GM23338 (cell line): ENCODE measurements around the gene SNX30. TPM values are rescaled to one million over a fixed set of nuclear protein-coding genes. Genes with fewer than 3 reads are reported as not detected.

Source experiments
- ATAC-seq: fragments of 200-7000 bp; cut with Tn5 transposase; 3 replicates; pipeline ENCODE4 v1.9.1; 2020
- DNase-seq: peaks from one replicate; pipeline ENCODE4 v3.0.0-alpha.2; 2015; ENCODE audit warnings: low spot score
- H2AFZ ChIP-seq: fragments of 200-600 bp; sonication (generic); 2 replicates; pipeline ENCODE4 v1.8.0; 2016; ENCODE audit warnings: antibody characterized with exemption, mild to moderate bottlenecking, moderate library complexity
- H3F3A ChIP-seq: fragments of 200-600 bp; sonication (generic); replicated peaks from 2 replicates; pipeline ENCODE4 v1.8.0; 2017; ENCODE audit warnings: antibody characterized with exemption, mixed run types, low read depth
- H3K27ac ChIP-seq: fragments of 200-600 bp; sonication (generic); 2 replicates; pipeline ENCODE4 v1.6.1; 2016; ENCODE audit warnings: low read depth
- H3K27me3 ChIP-seq: fragments of 200-600 bp; sonication (generic); 2 replicates; pipeline ENCODE4 v1.8.0; 2016; ENCODE audit warnings: mild to moderate bottlenecking, mixed run types, moderate library complexity; ENCODE audit not compliant: insufficient read depth
- H3K36me3 ChIP-seq: fragments of 200-600 bp; sonication (generic); 2 replicates; pipeline ENCODE4 v1.8.0; 2016; ENCODE audit warnings: mild to moderate bottlenecking; ENCODE audit not compliant: insufficient read depth
- H3K4me1 ChIP-seq: fragments of 200-600 bp; sonication (generic); 2 replicates; pipeline ENCODE4 v1.8.0; 2016; ENCODE audit warnings: mild to moderate bottlenecking, moderate library complexity; ENCODE audit not compliant: insufficient read depth
- H3K4me2 ChIP-seq: fragments of 200-600 bp; sonication (generic); 2 replicates; pipeline ENCODE4 v1.7.1; 2017; ENCODE audit warnings: mixed run types
- H3K4me3 ChIP-seq: fragments of 200-600 bp; sonication (generic); 2 replicates; pipeline ENCODE4 v1.6.1; 2016; ENCODE audit warnings: mixed run types
- H3K79me2 ChIP-seq: fragments of 200-600 bp; sonication (generic); replicated peaks from 2 replicates; pipeline ENCODE4 v1.8.0; 2017; ENCODE audit warnings: mild to moderate bottlenecking; ENCODE audit not compliant: insufficient read depth
- H3K9me2 ChIP-seq: fragments of 200-600 bp; sonication (generic); 2 replicates; pipeline ENCODE4 v1.8.0; 2017; ENCODE audit not compliant: insufficient read depth
- H4K20me1 ChIP-seq: fragments of 200-600 bp; sonication (generic); replicated peaks from 2 replicates; pipeline ENCODE4 v1.8.0; 2017; ENCODE audit warnings: mild to moderate bottlenecking; ENCODE audit not compliant: insufficient read depth
- H3K27ac Mint-ChIP-seq: 2 replicates; pipeline ENCODE4 v1.8.0; 2020; ENCODE audit warnings: inconsistent platforms, mild to moderate bottlenecking, moderate library complexity, mixed read lengths
- H3K27me3 Mint-ChIP-seq: 3 replicates; pipeline ENCODE4 v1.8.0; 2022; ENCODE audit warnings: low read depth, mild to moderate bottlenecking, moderate library complexity, mixed read lengths, inconsistent platforms; ENCODE audit not compliant: insufficient read depth, poor library complexity
- H3K36me3 Mint-ChIP-seq: 3 replicates; pipeline ENCODE4 v1.8.0; 2021; ENCODE audit warnings: low read depth, mild to moderate bottlenecking, inconsistent platforms, moderate library complexity, mixed read lengths
- H3K4me1 Mint-ChIP-seq: 3 replicates; pipeline ENCODE4 v1.8.0; 2020; ENCODE audit warnings: mild to moderate bottlenecking, inconsistent platforms, mixed read lengths
- H3K4me3 Mint-ChIP-seq: 3 replicates; pipeline ENCODE4 v1.8.0; 2021; ENCODE audit warnings: moderate library complexity, mild to moderate bottlenecking, inconsistent platforms, mixed read lengths
- H3K9me3 Mint-ChIP-seq: 3 replicates; pipeline ENCODE4 v1.8.0; 2020; ENCODE audit warnings: moderate library complexity, mild to moderate bottlenecking, inconsistent platforms, mixed read lengths
- EZH2 ChIP-seq: fragments of 200-600 bp; sonication (generic); IDR thresholded peaks from one replicate; pipeline ENCODE4 v1.8.0; 2017; ENCODE audit warnings: antibody characterized with exemption, mild to moderate bottlenecking, low read depth; ENCODE audit not compliant: unreplicated experiment
- JUNB ChIP-seq: IDR thresholded peaks from one replicate; pipeline ENCODE4 v1.6.1; 2016; ENCODE audit warnings: antibody characterized with exemption; ENCODE audit not compliant: unreplicated experiment
- POLR2AphosphoS5 ChIP-seq: IDR thresholded peaks from 2 replicates; pipeline ENCODE4 v1.6.1; 2016; ENCODE audit warnings: antibody characterized with exemption, low read depth
- STAT1 ChIP-seq: IDR thresholded peaks from one replicate; pipeline ENCODE4 v1.6.1; 2016; ENCODE audit warnings: antibody characterized with exemption; ENCODE audit not compliant: unreplicated experiment
- ZNF114 ChIP-seq: fragments of 250-450 bp; sonication (Bioruptor Pico); IDR thresholded peaks from 2 replicates; pipeline ENCODE4 v1.5.0; 2020; ENCODE audit warnings: mild to moderate bottlenecking, moderate library complexity
- polyA plus RNA-seq: library from polyadenylated mRNA; unstranded; fragments of >200 nt; fragmentation: Nextera tagmentation; extraction: Ambion mirVana; gene quantifications from 2 replicates; pipeline ENCODE4 v1.2.1, GENCODE V29; 2016
- total RNA-seq: library from RNA; depleted of rRNA; stranded (reverse); fragments of >200 nt; shearing (Covaris generic); gene quantifications from 2 replicates; pipeline ENCODE4 v1.2.3, GENCODE V29; 2014
- TF ChIP-seq, protein P1 (sequence below): IDR thresholded peaks from 2 replicates; pipeline ENCODE4 v1.6.1; 2016; ENCODE audit warnings: antibody characterized with exemption
- TF ChIP-seq, protein P2 (sequence below): fragments of 250-450 bp; sonication (Bioruptor Pico); IDR thresholded peaks from 2 replicates; pipeline ENCODE4 v1.5.0; 2020; ENCODE audit warnings: mild to moderate bottlenecking, moderate library complexity
- TF ChIP-seq, protein P3 (sequence below): IDR thresholded peaks from one replicate; pipeline ENCODE4 v1.6.1; 2018; ENCODE audit warnings: antibody characterized with exemption; ENCODE audit not compliant: unreplicated experiment

The SNX30 gene
- total and polyA plus RNA-seq, 2 experiments from 2014 or later, result 2.1 to 17.8 TPM

DNA sequence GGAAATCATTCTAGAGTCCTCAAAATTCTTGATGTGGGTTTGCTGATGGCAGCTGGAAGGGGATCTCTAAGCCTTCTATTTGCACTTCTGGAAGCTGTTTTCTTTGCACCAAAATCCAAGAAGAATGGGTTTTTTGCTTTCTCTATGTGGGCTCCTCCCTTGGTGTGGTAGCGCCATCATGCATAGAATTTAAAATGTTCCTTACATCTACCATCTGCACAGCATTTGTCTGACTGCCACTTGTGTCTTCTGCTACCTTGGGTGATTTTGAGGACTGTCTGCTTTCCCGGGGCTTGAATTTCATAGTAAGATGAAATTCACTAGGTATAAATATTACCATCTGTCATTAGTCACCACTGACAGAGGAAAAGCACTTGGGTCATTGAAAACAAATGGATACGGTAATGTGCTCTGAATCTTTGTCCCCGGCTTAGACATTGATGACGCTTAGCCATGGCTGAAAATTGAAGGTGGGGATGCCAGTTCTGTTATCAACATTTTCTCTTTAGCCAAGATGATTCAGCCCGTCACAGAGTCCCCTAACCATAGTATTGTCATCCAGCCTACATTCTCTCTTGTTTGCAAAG is 30.0 kb downstream of the SNX30 start:
- H3K27me3 Mint-ChIP-seq, result peaks cover 3% of the 10 kb centered on the region
- no peaks in the 10 kb centered on the region for H3K9me3 Mint-ChIP-seq
- H3K4me1 Mint-ChIP-seq, result peaks cover 10% of the 10 kb centered on the region; the same call in 2 of the 3 replicates
- no peak overlapping the region for H3K27ac ChIP-seq
- H3K4me1 ChIP-seq, result no peaks in the 10 kb centered on the region
- H3K36me3 Mint-ChIP-seq, result no peaks in the 10 kb centered on the region
- DNase-seq (no peak), ATAC-seq (no peak)
- 0 out of 2 replicates have a peak, but pooled peaks cover 3% of the 10 kb centered on the region for H3K79me2 ChIP-seq
- no peak overlapping the region for H3K27ac Mint-ChIP-seq
- TF ChIP-seq, protein P1, sequence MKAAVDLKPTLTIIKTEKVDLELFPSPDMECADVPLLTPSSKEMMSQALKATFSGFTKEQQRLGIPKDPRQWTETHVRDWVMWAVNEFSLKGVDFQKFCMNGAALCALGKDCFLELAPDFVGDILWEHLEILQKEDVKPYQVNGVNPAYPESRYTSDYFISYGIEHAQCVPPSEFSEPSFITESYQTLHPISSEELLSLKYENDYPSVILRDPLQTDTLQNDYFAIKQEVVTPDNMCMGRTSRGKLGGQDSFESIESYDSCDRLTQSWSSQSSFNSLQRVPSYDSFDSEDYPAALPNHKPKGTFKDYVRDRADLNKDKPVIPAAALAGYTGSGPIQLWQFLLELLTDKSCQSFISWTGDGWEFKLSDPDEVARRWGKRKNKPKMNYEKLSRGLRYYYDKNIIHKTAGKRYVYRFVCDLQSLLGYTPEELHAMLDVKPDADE, result no peak
- TF ChIP-seq, protein P2, sequence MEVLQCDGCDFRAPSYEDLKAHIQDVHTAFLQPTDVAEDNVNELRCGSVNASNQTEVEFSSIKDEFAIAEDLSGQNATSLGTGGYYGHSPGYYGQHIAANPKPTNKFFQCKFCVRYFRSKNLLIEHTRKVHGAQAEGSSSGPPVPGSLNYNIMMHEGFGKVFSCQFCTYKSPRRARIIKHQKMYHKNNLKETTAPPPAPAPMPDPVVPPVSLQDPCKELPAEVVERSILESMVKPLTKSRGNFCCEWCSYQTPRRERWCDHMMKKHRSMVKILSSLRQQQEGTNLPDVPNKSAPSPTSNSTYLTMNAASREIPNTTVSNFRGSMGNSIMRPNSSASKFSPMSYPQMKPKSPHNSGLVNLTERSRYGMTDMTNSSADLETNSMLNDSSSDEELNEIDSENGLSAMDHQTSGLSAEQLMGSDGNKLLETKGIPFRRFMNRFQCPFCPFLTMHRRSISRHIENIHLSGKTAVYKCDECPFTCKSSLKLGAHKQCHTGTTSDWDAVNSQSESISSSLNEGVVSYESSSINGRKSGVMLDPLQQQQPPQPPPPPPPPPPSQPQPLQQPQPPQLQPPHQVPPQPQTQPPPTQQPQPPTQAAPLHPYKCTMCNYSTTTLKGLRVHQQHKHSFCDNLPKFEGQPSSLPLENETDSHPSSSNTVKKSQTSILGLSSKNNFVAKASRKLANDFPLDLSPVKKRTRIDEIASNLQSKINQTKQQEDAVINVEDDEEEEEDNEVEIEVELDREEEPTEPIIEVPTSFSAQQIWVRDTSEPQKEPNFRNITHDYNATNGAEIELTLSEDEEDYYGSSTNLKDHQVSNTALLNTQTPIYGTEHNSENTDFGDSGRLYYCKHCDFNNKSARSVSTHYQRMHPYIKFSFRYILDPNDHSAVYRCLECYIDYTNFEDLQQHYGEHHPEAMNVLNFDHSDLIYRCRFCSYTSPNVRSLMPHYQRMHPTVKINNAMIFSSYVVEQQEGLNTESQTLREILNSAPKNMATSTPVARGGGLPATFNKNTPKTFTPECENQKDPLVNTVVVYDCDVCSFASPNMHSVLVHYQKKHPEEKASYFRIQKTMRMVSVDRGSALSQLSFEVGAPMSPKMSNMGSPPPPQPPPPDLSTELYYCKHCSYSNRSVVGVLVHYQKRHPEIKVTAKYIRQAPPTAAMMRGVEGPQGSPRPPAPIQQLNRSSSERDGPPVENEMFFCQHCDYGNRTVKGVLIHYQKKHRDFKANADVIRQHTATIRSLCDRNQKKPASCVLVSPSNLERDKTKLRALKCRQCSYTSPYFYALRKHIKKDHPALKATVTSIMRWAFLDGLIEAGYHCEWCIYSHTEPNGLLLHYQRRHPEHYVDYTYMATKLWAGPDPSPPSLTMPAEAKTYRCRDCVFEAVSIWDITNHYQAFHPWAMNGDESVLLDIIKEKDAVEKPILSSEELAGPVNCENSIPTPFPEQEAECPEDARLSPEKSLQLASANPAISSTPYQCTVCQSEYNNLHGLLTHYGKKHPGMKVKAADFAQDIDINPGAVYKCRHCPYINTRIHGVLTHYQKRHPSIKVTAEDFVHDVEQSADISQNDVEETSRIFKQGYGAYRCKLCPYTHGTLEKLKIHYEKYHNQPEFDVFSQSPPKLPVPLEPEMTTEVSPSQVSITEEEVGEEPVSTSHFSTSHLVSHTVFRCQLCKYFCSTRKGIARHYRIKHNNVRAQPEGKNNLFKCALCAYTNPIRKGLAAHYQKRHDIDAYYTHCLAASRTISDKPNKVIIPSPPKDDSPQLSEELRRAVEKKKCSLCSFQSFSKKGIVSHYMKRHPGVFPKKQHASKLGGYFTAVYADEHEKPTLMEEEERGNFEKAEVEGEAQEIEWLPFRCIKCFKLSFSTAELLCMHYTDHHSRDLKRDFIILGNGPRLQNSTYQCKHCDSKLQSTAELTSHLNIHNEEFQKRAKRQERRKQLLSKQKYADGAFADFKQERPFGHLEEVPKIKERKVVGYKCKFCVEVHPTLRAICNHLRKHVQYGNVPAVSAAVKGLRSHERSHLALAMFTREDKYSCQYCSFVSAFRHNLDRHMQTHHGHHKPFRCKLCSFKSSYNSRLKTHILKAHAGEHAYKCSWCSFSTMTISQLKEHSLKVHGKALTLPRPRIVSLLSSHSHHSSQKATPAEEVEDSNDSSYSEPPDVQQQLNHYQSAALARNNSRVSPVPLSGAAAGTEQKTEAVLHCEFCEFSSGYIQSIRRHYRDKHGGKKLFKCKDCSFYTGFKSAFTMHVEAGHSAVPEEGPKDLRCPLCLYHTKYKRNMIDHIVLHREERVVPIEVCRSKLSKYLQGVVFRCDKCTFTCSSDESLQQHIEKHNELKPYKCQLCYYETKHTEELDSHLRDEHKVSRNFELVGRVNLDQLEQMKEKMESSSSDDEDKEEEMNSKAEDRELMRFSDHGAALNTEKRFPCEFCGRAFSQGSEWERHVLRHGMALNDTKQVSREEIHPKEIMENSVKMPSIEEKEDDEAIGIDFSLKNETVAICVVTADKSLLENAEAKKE, result no peak
- TF ChIP-seq STAT1 (no peak), JUNB (no peak), EZH2 (no peak), POLR2AphosphoS5 (no peak), ZNF114 (CRISPR knock-in tag) (no peak)
- TF ChIP-seq, protein P3, sequence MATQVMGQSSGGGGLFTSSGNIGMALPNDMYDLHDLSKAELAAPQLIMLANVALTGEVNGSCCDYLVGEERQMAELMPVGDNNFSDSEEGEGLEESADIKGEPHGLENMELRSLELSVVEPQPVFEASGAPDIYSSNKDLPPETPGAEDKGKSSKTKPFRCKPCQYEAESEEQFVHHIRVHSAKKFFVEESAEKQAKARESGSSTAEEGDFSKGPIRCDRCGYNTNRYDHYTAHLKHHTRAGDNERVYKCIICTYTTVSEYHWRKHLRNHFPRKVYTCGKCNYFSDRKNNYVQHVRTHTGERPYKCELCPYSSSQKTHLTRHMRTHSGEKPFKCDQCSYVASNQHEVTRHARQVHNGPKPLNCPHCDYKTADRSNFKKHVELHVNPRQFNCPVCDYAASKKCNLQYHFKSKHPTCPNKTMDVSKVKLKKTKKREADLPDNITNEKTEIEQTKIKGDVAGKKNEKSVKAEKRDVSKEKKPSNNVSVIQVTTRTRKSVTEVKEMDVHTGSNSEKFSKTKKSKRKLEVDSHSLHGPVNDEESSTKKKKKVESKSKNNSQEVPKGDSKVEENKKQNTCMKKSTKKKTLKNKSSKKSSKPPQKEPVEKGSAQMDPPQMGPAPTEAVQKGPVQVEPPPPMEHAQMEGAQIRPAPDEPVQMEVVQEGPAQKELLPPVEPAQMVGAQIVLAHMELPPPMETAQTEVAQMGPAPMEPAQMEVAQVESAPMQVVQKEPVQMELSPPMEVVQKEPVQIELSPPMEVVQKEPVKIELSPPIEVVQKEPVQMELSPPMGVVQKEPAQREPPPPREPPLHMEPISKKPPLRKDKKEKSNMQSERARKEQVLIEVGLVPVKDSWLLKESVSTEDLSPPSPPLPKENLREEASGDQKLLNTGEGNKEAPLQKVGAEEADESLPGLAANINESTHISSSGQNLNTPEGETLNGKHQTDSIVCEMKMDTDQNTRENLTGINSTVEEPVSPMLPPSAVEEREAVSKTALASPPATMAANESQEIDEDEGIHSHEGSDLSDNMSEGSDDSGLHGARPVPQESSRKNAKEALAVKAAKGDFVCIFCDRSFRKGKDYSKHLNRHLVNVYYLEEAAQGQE, result no peak
- no peak overlapping the region for H3K4me3 ChIP-seq
- peaks cover 4% of the 10 kb centered on the region for H3K9me2 ChIP-seq
- H2AFZ ChIP-seq, result no peak overlapping the region
- no peak overlapping the region for H3K4me2 ChIP-seq
- no peaks in the 10 kb centered on the region for H3K27me3 ChIP-seq
- H3K36me3 ChIP-seq, result no peaks in the 10 kb centered on the region
- H4K20me1 ChIP-seq, result 0 out of 2 replicates have a peak, but pooled peaks cover 3% of the 10 kb centered on the region
- no peak overlapping the region for H3K4me3 Mint-ChIP-seq
- no peaks in the 10 kb centered on the region for H3F3A ChIP-seq
